ENCODE data around the gene CPT1B. TPM values are rescaled to one million over a fixed set of nuclear protein-coding genes. Genes with fewer than 3 reads are reported as not detected.

The CPT1B gene
- total RNA-seq, 1 experiment from 2014 or later, result 19.2 TPM

DNA sequence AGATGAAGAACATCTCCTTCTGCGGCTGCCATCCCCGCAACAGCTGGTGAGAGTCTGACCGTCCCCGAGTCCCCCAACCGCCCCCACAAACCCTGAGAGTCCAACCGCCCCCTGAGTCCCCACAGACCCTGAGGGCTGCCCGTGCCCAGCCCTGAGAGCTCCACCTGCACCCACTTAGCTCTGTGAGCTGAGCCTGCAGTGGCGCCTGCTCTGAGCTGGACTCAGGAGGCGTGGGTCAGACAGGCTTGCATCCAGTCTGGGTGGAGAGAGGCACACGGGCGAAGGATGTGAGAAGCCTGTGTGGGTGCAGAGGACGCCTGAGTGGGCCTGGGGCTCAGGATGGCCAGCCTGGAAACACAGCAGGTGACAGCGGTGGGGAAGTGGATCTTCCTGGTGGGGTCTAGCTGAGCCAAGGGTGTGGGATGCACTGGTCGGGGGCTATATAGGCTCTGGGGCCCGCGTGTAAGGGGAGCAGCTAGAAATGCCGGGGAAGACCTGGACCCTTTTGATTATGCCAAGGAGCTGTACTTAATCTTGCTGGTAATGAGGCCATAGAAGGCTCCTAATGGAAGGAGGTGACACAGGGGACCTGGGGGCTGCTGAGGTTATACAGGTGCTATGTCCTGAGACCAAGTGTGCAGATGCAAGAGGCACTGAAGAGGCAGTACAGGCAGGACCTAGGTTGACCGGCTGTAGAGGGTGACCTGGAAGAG, 28.9 kb upstream of the CPT1B start:
- Histone ChIP-seq H3K27ac (ENCODE audit: low read depth, low read length, poor library complexity, severe bottlenecking) (no peak overlapping the region), H3K9me3 (ENCODE audit: low read depth, low read length, poor library complexity, severe bottlenecking) (no peaks in the 10 kb centered on the region), H3K4me3 (ENCODE audit: low read depth, low read length, poor library complexity, severe bottlenecking) (no peak overlapping the region), H3K36me3 (ENCODE audit: insufficient read depth, low read length, poor library complexity, severe bottlenecking) (no peaks in the 10 kb centered on the region), H3K4me1 (ENCODE audit: insufficient read depth, low read length, poor library complexity, severe bottlenecking) (no peaks in the 10 kb centered on the region), H3K27me3 (replicated peaks; ENCODE audit: insufficient read depth, low read depth, low read length, poor library complexity) (no peaks in the 10 kb centered on the region)
- intact Hi-C loops (cut with micrococcal nuclease; ENCODE audit: unreplicated experiment), result loop anchor here (10.0 kb wide), 1 partner anchor 62 kb away; the partner anchor contains the start of gene KLHDC7B
- no peak for DNase-seq (ENCODE audit: low spot score)
- CTCF ChIA-PET, result interaction anchor here (0.5 kb wide), 2 partner anchors 11 to 331 kb away, joined by 3 to 5 read pairs; no protein-coding TSS in a partner anchor
- POLR2A ChIA-PET (ENCODE audit: low non-redundant PET), result no interaction called here
- BruUV-seq (replicated peaks), result no TSS peak
- TF ChIP-seq, protein P1, sequence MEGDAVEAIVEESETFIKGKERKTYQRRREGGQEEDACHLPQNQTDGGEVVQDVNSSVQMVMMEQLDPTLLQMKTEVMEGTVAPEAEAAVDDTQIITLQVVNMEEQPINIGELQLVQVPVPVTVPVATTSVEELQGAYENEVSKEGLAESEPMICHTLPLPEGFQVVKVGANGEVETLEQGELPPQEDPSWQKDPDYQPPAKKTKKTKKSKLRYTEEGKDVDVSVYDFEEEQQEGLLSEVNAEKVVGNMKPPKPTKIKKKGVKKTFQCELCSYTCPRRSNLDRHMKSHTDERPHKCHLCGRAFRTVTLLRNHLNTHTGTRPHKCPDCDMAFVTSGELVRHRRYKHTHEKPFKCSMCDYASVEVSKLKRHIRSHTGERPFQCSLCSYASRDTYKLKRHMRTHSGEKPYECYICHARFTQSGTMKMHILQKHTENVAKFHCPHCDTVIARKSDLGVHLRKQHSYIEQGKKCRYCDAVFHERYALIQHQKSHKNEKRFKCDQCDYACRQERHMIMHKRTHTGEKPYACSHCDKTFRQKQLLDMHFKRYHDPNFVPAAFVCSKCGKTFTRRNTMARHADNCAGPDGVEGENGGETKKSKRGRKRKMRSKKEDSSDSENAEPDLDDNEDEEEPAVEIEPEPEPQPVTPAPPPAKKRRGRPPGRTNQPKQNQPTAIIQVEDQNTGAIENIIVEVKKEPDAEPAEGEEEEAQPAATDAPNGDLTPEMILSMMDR (conservative IDR thresholded peaks at IDR 0.05; ENCODE audit: low read depth, low read length), result no peak
- TF ChIP-seq EZH2 (IDR thresholded peaks at IDR 0.05; ENCODE audit: borderline replicate concordance, low read depth, low read length, poor library complexity, severe bottlenecking), result no peak

DNA sequence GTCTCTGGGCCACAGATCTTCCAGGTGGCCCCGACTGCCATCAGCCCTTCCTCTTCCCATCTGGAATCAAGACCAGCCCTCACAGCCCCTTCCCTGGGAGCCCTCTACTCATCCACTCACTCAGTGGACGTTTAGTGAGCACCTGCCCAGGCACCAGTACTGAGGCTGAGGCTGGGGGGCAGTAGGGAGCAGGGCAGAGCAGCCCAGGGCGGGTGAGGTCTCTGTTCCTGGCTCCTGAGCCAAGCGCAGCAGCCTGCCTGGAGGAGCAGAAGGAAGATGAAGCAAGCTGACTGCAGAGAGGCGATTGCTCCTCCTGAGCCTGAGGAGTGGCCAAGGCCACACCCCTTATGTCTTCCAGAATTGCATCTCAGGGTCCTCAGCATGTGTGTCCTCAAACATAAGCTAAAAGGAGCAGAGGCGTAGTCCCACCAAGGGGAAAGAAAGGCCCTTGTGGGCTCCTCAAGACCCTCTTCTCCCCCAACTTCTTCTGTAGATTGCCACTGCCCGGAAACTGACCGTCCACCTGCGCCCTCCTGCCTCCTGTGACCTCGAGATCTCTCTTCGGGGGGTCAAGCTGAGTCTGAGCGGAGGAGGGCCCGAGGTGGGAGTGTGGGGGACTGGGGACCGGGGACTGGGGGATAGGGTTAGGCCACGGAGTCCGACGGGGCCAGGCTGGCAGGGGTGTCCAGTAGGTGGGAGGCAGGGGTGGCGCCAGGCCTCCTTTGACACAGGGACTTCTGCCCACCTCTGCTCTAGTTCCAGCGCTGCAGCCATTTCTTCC, 28.1 kb upstream of the CPT1B start:
- H3K36me3 ChIP-seq (ENCODE audit: insufficient read depth, low read length, poor library complexity, severe bottlenecking), result no peaks in the 10 kb centered on the region
- no peak overlapping the region for H3K27ac ChIP-seq (ENCODE audit: low read depth, low read length, poor library complexity, severe bottlenecking)
- BruUV-seq (replicated peaks), result no TSS peak
- H3K27me3 ChIP-seq (replicated peaks; ENCODE audit: insufficient read depth, low read depth, low read length, poor library complexity), result no peaks in the 10 kb centered on the region
- no peaks in the 10 kb centered on the region for H3K4me1 ChIP-seq (ENCODE audit: insufficient read depth, low read length, poor library complexity, severe bottlenecking)
- no peak for TF ChIP-seq EZH2 (IDR thresholded peaks at IDR 0.05; ENCODE audit: borderline replicate concordance, low read depth, low read length, poor library complexity, severe bottlenecking)
- TF ChIP-seq, protein P1 (conservative IDR thresholded peaks at IDR 0.05; ENCODE audit: low read depth, low read length), result no peak
- H3K9me3 ChIP-seq (ENCODE audit: low read depth, low read length, poor library complexity, severe bottlenecking), result no peaks in the 10 kb centered on the region
- H3K4me3 ChIP-seq (ENCODE audit: low read depth, low read length, poor library complexity, severe bottlenecking), result no peak overlapping the region
- intact Hi-C loops (cut with micrococcal nuclease; ENCODE audit: unreplicated experiment), result loop anchor here (10.0 kb wide), 1 partner anchor 62 kb away; the partner anchor contains the start of gene KLHDC7B
- ChIA-PET POLR2A (ENCODE audit: low non-redundant PET) (no interaction called here), CTCF (interaction anchor here (0.5 kb wide), 1 partner anchor 10 kb away, joined by 3 read pairs; no protein-coding TSS in a partner anchor)
- DNase-seq (ENCODE audit: low spot score), result no peak

DNA sequence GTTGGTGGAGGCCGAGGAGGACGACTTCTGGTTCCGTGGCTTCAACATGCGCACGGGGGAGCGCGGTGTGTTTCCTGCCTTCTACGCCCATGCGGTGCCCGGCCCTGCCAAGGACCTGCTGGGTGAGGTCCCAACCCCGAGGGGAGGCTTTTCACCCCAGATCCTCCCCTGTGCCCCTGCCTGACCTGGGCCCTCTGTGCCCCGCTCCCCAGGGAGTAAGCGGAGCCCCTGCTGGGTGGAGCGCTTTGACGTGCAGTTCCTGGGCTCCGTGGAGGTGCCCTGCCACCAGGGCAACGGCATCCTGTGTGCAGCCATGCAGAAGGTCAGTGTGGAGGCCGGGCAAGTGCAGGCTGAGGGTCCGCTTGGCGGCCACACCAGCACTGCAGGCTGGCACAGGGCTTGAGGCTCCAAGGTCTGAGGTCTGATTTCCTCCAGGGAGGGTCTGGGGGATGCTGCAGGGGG, 27.4 kb upstream of the CPT1B start:
- DNase-seq (ENCODE audit: low spot score), result no peak
- no peaks in the 10 kb centered on the region for H3K27me3 ChIP-seq (replicated peaks; ENCODE audit: insufficient read depth, low read depth, low read length, poor library complexity)
- no peaks in the 10 kb centered on the region for H3K4me1 ChIP-seq (ENCODE audit: insufficient read depth, low read length, poor library complexity, severe bottlenecking)
- H3K9me3 ChIP-seq (ENCODE audit: low read depth, low read length, poor library complexity, severe bottlenecking), result no peaks in the 10 kb centered on the region
- ChIA-PET POLR2A (ENCODE audit: low non-redundant PET) (no interaction called here), CTCF (no interaction called here)
- no peak overlapping the region for H3K4me3 ChIP-seq (ENCODE audit: low read depth, low read length, poor library complexity, severe bottlenecking)
- no peak for TF ChIP-seq EZH2 (IDR thresholded peaks at IDR 0.05; ENCODE audit: borderline replicate concordance, low read depth, low read length, poor library complexity, severe bottlenecking)
- TF ChIP-seq, protein P1 (conservative IDR thresholded peaks at IDR 0.05; ENCODE audit: low read depth, low read length), result no peak
- no peak overlapping the region for H3K27ac ChIP-seq (ENCODE audit: low read depth, low read length, poor library complexity, severe bottlenecking)
- no TSS peak for BruUV-seq (replicated peaks)
- no peaks in the 10 kb centered on the region for H3K36me3 ChIP-seq (ENCODE audit: insufficient read depth, low read length, poor library complexity, severe bottlenecking)
- intact Hi-C loops (cut with micrococcal nuclease; ENCODE audit: unreplicated experiment), result loop anchor here (10.0 kb wide), 1 partner anchor 61 kb away; the partner anchor contains the start of gene KLHDC7B
